IPS-18a (cell line): ENCODE data around the gene ICAM2.

ENCODE experiments used
- H3K27ac ChIP-seq: one replicate; pipeline ENCODE4 v1.5.1; 2013; ENCODE audit warnings: low read length
- H3K27me3 ChIP-seq: one replicate; pipeline ENCODE4 v1.6.1; 2013; ENCODE audit warnings: mild to moderate bottlenecking, low read length; ENCODE audit not compliant: control insufficient read depth, insufficient read depth
- H3K36me3 ChIP-seq: one replicate; pipeline ENCODE4 v1.6.1; 2013; ENCODE audit warnings: low read depth, low read length; ENCODE audit not compliant: control insufficient read depth
- H3K4me1 ChIP-seq: one replicate; pipeline ENCODE4 v1.6.1; 2013; ENCODE audit warnings: low read depth, low read length; ENCODE audit not compliant: control insufficient read depth
- H3K4me3 ChIP-seq: one replicate; pipeline ENCODE4 v1.5.1; 2013; ENCODE audit warnings: low read length
- H3K9ac ChIP-seq: one replicate; pipeline ENCODE4 v1.6.1; 2013; ENCODE audit warnings: mild to moderate bottlenecking, low read length, moderate library complexity
- H3K9me3 ChIP-seq: one replicate; pipeline ENCODE4 v1.6.1; 2013; ENCODE audit warnings: low read depth, low read length; ENCODE audit not compliant: control insufficient read depth

Gene ICAM2

DNA sequence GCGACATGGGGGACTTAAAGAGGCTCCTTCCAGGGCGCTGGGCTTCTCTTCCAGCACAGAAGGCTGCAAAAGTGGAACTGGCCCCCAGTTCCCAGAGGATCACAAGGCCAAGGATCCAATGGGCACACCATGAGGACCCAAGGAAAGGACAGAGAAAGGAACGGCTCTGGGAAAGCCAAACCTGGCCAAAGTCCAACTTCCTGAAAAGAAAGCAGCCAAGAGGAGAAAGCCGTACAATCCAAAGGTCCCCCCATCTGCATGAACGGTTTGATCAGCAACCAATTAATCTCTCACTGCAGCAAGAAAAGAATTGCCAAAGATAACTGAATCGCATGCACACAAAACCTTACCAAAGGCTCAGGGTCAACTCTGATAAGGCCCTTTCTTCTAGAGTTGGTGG, 19.8 kb upstream of the ICAM2 start:
- no peak overlapping the region for H3K9ac ChIP-seq
- no peak overlapping the region for H3K27ac ChIP-seq
- no peak overlapping the region for H3K4me3 ChIP-seq
- no peaks in the 10 kb centered on the region for H3K9me3 ChIP-seq
- no peaks in the 10 kb centered on the region for H3K27me3 ChIP-seq
- no peaks in the 10 kb centered on the region for H3K4me1 ChIP-seq
- no peaks in the 10 kb centered on the region for H3K36me3 ChIP-seq

DNA sequence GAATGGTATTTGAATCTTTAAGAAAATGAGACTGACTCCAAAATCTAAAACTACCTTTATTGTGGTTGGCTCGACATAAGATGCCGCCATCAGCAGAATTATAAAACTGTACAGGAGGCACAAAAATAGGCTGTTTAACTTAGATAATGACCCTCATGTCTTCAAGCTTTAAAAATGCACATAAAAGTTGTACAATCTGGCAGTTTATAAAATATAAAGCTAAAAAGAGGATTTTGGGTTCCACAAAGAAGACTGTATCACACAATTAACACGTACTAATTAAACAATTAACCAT, 18.6 kb upstream of the ICAM2 start:
- Histone ChIP-seq H3K27ac (no peak overlapping the region), H3K36me3 (no peaks in the 10 kb centered on the region), H3K9me3 (no peaks in the 10 kb centered on the region), H3K4me1 (no peaks in the 10 kb centered on the region), H3K9ac (no peak overlapping the region), H3K4me3 (no peak overlapping the region), H3K27me3 (no peaks in the 10 kb centered on the region)

DNA sequence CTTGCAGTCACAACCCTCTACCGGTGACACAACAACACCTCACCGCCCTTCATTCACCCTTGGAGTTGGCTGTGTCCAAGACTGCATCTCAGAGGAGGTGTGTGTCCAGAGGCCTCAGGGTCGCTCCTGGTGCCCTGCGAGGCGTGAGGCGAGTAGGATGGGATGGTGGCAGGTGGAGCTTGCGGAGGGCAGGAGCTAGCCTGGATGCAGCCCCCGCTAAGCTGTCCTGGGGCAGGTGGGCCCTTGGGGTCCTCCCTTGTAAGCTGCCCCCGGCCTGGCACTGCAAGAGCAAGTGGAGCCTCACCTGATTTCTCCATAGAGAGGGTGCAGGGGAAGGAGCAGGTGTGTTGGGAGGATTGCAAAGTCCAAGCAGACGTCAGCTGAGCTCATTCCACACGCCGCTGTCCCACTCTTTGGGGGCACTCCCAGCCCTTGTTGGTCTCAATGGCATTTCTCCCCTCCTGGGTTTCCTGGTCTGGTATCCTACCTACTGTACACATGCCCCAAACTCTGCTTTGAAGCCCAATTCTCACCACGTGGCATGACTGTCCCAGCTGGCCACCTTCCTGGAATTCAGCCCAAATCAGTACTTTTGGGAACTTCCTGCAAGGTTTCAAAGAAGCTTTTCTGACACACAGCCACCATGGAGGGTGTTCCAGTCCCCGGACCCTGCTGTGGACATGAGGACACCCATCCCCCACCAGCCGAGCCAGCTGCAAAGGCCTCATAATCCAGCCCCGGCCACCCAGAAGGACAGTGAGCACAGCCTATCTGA, 18.1 kb upstream of the ICAM2 start:
- Histone ChIP-seq H3K9ac (no peak overlapping the region), H3K36me3 (no peaks in the 10 kb centered on the region), H3K27me3 (no peaks in the 10 kb centered on the region), H3K4me3 (no peak overlapping the region), H3K9me3 (no peaks in the 10 kb centered on the region), H3K27ac (no peak overlapping the region), H3K4me1 (no peaks in the 10 kb centered on the region)

DNA sequence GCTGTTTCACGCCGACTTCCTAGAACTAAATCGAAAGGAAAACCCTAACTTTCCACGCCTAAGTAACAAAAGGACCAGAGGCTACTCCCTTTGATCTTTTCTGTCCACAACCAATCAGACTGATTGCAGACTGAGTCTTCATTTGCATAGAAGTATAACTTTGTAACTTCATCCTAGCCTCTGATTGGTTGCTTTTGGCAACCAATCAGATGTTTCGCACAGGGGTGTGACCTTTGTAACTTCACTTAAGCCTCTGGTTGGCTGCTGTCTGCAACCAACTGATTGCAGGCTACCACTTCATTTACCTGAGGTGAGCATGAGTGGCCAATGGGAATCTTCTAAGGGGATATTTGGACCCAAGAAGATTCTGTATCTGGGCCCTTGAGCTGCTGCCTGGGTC, 17.4 kb upstream of the ICAM2 start:
- Histone ChIP-seq H3K36me3 (no peaks in the 10 kb centered on the region), H3K9me3 (no peaks in the 10 kb centered on the region), H3K9ac (no peak overlapping the region), H3K4me3 (no peak overlapping the region), H3K4me1 (no peaks in the 10 kb centered on the region), H3K27me3 (no peaks in the 10 kb centered on the region), H3K27ac (no peak overlapping the region)

DNA sequence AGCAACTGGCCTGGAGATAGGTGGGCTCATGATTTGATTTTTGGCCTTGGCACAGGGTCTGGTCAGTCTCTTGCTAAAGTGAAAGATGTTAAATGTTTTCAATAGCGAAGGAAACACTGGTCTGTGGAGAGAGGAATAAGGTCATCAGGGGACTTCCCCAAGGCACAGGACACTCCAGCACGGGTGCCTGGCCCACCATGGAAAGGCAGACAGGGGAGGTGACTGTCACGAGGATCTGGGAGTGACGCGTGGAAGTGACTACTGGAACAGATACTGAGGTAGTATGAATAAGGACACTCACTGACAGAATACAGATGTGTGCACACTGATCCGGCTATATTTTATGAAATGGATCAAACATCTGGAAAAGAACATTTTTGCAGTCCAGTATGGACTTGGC, 16.7 kb upstream of the ICAM2 start:
- H3K9me3 ChIP-seq = no peaks in the 10 kb centered on the region
- no peaks in the 10 kb centered on the region for H3K4me1 ChIP-seq
- H3K36me3 ChIP-seq = no peaks in the 10 kb centered on the region
- no peak overlapping the region for H3K9ac ChIP-seq
- no peak overlapping the region for H3K4me3 ChIP-seq
- no peaks in the 10 kb centered on the region for H3K27me3 ChIP-seq
- no peak overlapping the region for H3K27ac ChIP-seq

DNA sequence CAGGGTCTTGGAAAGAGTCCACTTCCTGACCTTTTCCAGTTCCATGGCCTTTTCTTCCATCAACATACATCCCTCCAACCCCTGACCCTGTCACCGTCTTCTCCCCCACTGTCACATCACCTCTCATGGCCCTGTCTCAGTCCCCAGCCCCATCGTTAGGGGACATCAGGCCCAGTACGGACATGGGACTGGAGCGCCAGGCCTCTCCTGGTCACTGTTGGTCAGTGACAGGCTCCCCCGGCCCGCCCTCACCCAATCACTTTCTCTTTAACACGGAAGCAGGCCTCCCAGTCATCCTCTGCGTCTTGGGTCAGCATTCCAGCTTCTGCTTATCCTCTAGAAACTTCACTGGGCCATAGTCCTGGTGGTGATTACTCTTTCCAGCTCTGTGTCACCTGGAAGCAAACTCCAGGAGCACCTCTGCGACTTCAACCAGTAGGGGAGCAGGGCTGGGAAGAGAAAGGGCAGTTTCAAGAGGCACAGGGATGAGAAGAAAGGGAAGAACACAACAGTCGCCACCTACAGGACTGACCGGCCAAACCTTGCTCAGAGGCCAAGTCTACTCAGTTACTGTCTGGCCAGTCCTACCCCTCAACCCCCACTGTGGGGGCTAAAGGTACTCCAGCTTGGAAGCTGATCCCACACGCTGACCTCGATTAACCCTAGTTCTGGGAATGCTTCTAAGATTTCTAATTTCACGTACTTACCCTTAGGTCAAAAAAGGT, 15.9 kb upstream of the ICAM2 start:
- no peaks in the 10 kb centered on the region for H3K4me1 ChIP-seq
- no peak overlapping the region for H3K4me3 ChIP-seq
- H3K27me3 ChIP-seq = no peaks in the 10 kb centered on the region
- H3K9ac ChIP-seq = no peak overlapping the region
- H3K9me3 ChIP-seq = no peaks in the 10 kb centered on the region
- no peaks in the 10 kb centered on the region for H3K36me3 ChIP-seq
- H3K27ac ChIP-seq = no peak overlapping the region

DNA sequence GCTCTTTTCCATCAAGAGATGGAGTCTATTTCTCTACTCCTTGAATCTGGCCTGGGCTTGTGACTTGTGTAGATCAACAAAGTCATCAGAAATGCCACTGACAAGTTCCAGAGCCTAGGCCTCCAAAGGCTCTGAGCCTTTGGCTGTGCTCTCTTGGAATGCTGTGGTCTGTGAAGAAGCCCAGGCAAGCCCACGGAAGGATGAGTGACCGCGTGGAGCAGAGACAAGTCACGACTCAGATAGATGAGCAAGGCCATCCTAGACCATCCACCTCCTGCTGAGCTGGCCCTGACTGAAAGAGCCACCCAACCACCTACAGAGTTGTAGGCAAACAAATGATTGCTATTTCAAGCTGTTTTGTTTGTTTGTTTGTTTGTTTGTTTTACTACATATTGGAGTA, 11.6 kb upstream of the ICAM2 start:
- H3K9me3 ChIP-seq = no peaks in the 10 kb centered on the region
- H3K4me3 ChIP-seq = no peak overlapping the region
- no peak overlapping the region for H3K27ac ChIP-seq
- no peaks in the 10 kb centered on the region for H3K27me3 ChIP-seq
- H3K4me1 ChIP-seq = no peaks in the 10 kb centered on the region
- no peak overlapping the region for H3K9ac ChIP-seq
- H3K36me3 ChIP-seq = no peaks in the 10 kb centered on the region

DNA sequence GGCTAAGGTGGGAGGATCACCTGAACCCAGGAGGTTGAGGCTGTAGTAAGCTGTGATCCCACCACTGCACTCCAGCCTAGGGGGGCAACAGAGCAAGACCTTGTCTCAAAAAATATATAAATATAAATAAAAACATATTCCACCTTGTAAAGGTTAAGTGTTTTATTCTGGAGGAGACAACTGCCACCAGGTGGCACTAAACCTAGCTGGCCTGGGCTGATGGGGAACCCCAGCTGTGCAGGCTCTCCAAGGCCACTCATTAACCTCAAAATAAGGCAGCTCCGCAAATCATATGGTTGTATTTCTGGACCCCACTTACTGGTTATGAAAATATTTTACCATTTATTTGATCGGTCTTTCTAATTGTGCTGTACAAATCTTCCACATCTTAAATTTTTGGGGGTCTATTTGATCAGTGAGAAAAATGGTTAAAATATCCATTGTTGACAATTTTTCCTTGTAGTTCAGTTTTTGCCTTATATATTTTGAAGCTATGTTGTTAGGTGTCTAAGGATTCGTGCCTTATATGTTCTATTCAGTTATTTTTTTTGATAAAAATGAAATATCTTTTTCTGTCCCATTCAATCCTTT, 8.5 kb upstream of the ICAM2 start:
- Histone ChIP-seq H3K9ac (no peak overlapping the region), H3K27ac (no peak overlapping the region), H3K9me3 (no peaks in the 10 kb centered on the region), H3K36me3 (no peaks in the 10 kb centered on the region), H3K4me1 (no peaks in the 10 kb centered on the region), H3K27me3 (no peaks in the 10 kb centered on the region), H3K4me3 (no peak overlapping the region)

DNA sequence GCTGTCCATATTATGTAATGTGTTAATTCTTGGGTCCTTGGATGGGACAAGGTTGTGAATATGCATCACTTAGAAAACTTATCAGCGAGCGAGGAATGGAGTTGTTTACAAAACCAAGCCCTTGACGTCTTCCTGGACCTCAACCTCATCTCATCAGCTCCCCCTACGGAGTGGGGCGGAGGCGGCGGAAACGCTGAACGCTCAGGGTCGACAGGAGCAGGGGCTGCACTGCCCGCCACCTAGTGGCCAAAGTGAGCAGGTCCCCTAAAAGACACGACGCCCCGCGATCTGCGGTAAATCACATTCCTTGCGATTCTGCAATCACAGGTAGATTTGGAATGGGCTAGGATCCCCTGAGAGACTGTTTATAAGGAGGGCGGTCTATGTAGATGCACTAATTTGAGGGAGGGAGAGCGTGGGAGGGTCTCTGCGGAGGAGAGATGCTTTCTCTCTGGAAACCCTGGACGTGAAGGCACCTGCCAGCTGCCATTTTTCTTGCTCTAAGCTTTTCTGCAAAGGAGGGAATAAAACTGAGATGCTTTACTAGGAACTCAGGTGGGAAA, 5.4 kb upstream of the ICAM2 start:
- H3K36me3 ChIP-seq = no peaks in the 10 kb centered on the region
- H3K4me1 ChIP-seq = no peaks in the 10 kb centered on the region
- no peak overlapping the region for H3K9ac ChIP-seq
- H3K9me3 ChIP-seq = no peaks in the 10 kb centered on the region
- H3K27ac ChIP-seq = no peak overlapping the region
- no peaks in the 10 kb centered on the region for H3K27me3 ChIP-seq
- no peak overlapping the region for H3K4me3 ChIP-seq

DNA sequence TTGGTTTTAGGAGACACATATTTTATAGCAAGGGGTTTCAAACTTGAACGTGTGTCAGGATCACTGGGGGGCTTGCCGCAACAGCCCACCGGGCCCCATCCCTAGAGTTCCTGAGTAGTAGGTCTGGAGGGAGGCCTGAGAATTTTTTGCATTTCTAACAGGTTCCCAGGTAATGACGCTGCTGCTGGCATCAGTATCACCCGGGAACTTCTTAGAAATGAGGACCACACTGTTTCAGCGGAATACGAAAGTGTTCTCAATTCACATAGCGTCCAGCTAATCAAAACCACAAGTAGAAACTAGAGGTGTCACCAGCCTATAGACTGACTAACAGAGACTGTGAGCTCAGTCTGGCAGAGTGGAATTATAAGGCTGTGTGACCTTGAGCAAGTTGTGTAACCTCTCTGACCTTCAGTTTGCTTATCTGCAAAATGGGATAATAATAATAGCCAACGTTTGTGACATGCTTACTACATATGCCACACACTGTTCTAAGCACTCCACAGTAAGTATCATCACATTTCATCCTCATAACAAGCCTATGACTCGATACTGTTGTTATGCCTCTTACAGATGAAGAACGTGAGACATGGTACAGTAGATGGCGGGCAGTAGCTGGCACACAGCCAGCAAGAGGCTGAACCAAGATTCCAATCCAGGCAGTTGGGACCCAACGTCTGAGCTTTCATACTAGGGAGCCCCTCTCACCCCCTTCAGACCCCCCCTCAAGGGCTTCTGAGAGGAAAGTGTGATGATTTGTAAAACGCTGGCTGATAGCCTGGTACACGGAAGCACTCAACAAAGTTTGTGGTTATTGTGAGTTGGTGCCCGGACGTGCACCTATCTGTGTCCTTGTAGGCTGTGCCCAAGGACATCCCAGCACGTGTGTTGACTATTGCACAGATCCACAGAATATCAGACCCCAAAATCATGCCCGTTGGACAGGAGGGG, 4.6 kb upstream of the ICAM2 start:
- no peaks in the 10 kb centered on the region for H3K4me1 ChIP-seq
- no peaks in the 10 kb centered on the region for H3K9me3 ChIP-seq
- no peak overlapping the region for H3K27ac ChIP-seq
- no peaks in the 10 kb centered on the region for H3K36me3 ChIP-seq
- no peak overlapping the region for H3K9ac ChIP-seq
- H3K4me3 ChIP-seq = no peak overlapping the region
- H3K27me3 ChIP-seq = no peaks in the 10 kb centered on the region

DNA sequence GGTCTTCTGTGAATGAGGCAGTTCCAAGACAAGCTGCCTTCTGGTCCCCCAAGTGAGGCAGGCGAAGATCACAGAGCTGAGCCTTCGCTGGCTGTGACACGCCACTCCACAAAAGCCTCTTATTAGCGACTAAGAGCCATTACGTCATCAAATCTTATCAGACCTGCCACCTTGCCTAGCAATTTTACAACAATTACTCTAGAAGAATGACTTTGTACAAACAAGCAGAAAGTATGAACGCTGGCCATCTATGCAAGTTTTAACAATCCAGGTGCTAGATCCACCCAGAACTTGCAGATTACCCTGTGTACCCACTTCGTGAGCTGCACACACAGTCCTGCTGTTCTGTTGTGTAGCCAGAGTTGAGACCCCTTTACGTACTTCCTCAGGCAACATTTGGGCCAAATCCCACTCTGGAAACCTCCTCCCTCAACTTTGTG, 3.8 kb upstream of the ICAM2 start:
- H3K4me3 ChIP-seq = no peak overlapping the region
- H3K27me3 ChIP-seq = no peaks in the 10 kb centered on the region
- no peaks in the 10 kb centered on the region for H3K9me3 ChIP-seq
- H3K9ac ChIP-seq = no peak overlapping the region
- no peaks in the 10 kb centered on the region for H3K4me1 ChIP-seq
- H3K27ac ChIP-seq = no peak overlapping the region
- H3K36me3 ChIP-seq = no peaks in the 10 kb centered on the region
